K562 (cell line): ENCODE measurements around the gene LPIN1. TPM values are rescaled to one million over a fixed set of nuclear protein-coding genes. Genes with fewer than 3 reads are reported as not detected.

Experiments used
- CEBPG ChIP-seq, 3 experiments: fragments of 200-800 bp in 1 of 3; sonication (Bioruptor generic) in 1 of 3; sonication (generic) in 1 of 3; formaldehyde crosslinking in 1 of 3; IDR thresholded peaks in 2 of 3; conservative IDR thresholded peaks in 1 of 3; 2 replicates each; pipeline versions ENCODE4 v1.6.1 to v1.8.0; 2016 to 2022; ENCODE audit warnings: missing compliant biosample characterization in 2 of 3, missing genetic modification characterization in 2 of 3, mild to moderate bottlenecking in 1 of 3, missing genetic modification reagents in 1 of 3
- COPS2 ChIP-seq: fragments of 450-650 bp; conservative IDR thresholded peaks from 2 replicates; pipeline ENCODE4 v1.6.1; 2016; ENCODE audit warnings: mild to moderate bottlenecking, moderate library complexity
- EHMT2 ChIP-seq: fragments of 450-650 bp; IDR thresholded peaks from 2 replicates; pipeline ENCODE4 v1.6.1; 2018; ENCODE audit warnings: antibody characterized with exemption
- GABPB1 ChIP-seq: sonication (generic); formaldehyde crosslinking; IDR thresholded peaks from 2 replicates; pipeline ENCODE4 v1.8.0; 2022; ENCODE audit warnings: mild to moderate bottlenecking, missing genetic modification reagents
- MLLT1 ChIP-seq, 2 experiments: fragments of 450-650 bp; IDR thresholded peaks; 2 replicates each; pipeline ENCODE4 v1.6.1; 2016
- PHF20 ChIP-seq: fragments of 450-650 bp; IDR thresholded peaks from 2 replicates; pipeline ENCODE4 v1.6.1; 2018; ENCODE audit not compliant: partially characterized antibody
- PPARD ChIP-seq: fragments of 250-450 bp; sonication (Bioruptor Pico); IDR thresholded peaks from 2 replicates; pipeline ENCODE4 v1.8.0; 2022; ENCODE audit warnings: inconsistent platforms, mild to moderate bottlenecking, moderate library complexity
- SNIP1 ChIP-seq: fragments of 450-650 bp; IDR thresholded peaks from 2 replicates; pipeline ENCODE4 v1.7.1; 2017; ENCODE audit warnings: low read depth, mild to moderate bottlenecking
- STAG1 ChIP-seq: sonication (generic); formaldehyde crosslinking; IDR thresholded peaks from 2 replicates; pipeline ENCODE4 v1.5.0; 2020; ENCODE audit warnings: missing genetic modification reagents, borderline replicate concordance
- TCF15 ChIP-seq: fragments of 250-450 bp; sonication (Bioruptor Pico); IDR thresholded peaks from 2 replicates; pipeline ENCODE4 v1.8.0; 2022; ENCODE audit warnings: moderate library complexity, mild to moderate bottlenecking, inconsistent platforms
- THAP12 ChIP-seq: fragments of 250-450 bp; sonication (Bioruptor Pico); IDR thresholded peaks from 2 replicates; pipeline ENCODE4 v1.9.0; 2021; ENCODE audit warnings: mild to moderate bottlenecking, inconsistent platforms
- YY1 ChIP-seq, 3 experiments: IDR thresholded peaks; 2 replicates each; pipeline ENCODE4 v1.6.1; 2011; ENCODE audit warnings: low read length in 2 of 3, mild to moderate bottlenecking in 2 of 3, moderate library complexity in 2 of 3, borderline replicate concordance in 1 of 3, control low read depth in 1 of 3, low read depth in 1 of 3; ENCODE audit not compliant: insufficient read depth in 3 of 3, insufficient replicate concordance in 2 of 3, control insufficient read depth in 1 of 3, insufficient read length in 1 of 3; ENCODE audit errors: extremely low read depth in 1 of 3
- ZBTB34 ChIP-seq: fragments of 250-450 bp; sonication (Bioruptor Pico); IDR thresholded peaks from 2 replicates; pipeline ENCODE4 v1.8.0; 2021; ENCODE audit warnings: mild to moderate bottlenecking, moderate library complexity
- polyA plus RNA-seq, 8 experiments: library from polyadenylated mRNA; depleted of rRNA in 4 of 8; stranded (reverse) in 5 of 8; unstranded in 3 of 8; fragments of >200 nt; fragmentation: Nextera tagmentation in 2 of 8; fragmentation: Illumina TruSeq in 1 of 8; extraction: Ambion mirVana in 2 of 8; extraction: Trizol in 1 of 8; gene quantifications; 2 replicates each; pipeline versions ENCODE4 v1.2.1 to v1.2.3, GENCODE V29; 2011 to 2014; ENCODE audit warnings: inconsistent platforms in 1 of 8, missing spikeins in 1 of 8
- total RNA-seq, 7 experiments: library from RNA; depleted of rRNA in 6 of 7; stranded (reverse); fragments of >200 nt in 6 of 7; fragmentation: Illumina TruSeq in 2 of 7; extraction: Trizol in 2 of 7; gene quantifications; 2 replicates each; pipeline versions ENCODE4 v1.2.1 to v1.2.3, GENCODE V29; 2011 to 2021; ENCODE audit warnings: low replicate concordance in 1 of 7

The LPIN1 gene
- total and polyA plus RNA-seq, 9 of the 15 experiments (the other 6 are each of a cell fraction or from before 2014, with no cell fraction given), result 9.2 to 84.0 (median 27.8) TPM

GRCh38 chr2:11863513-11864328, 117.3 kb downstream of the LPIN1 start (continued):
- TF ChIP-seq ZBTB34 (CRISPR knock-in tag) (no peak), PHF20 (no peak), EHMT2 (no peak), GABPB1 (peak; percentile 67), CEBPG (CRISPR knock-in tag; IDR thresholded peaks at IDR 0.05) (peak; percentile 48), CEBPG (tag; conservative IDR thresholded peaks at IDR 0.05 in 1 of 2, IDR thresholded peaks at IDR 0.05 in 1 of 2) (peak; percentile 80 to 91), YY1 (IDR thresholded peaks at IDR 0.05; ENCODE audit: borderline replicate concordance in 1 of 3, control insufficient read depth in 1 of 3, extremely low read depth in 1 of 3, insufficient read depth in 3 of 3, insufficient read length in 1 of 3, insufficient replicate concordance in 2 of 3, low read depth in 1 of 3, low read length in 2 of 3) (peak in 1 of 3 experiments; percentile 35), PPARD (CRISPR knock-in tag) (no peak), SNIP1 (no peak), MLLT1 (IDR thresholded peaks at IDR 0.05) (peak in 1 of 2 experiments; percentile 68; a peak in 2 of 4 replicates), THAP12 (CRISPR knock-in tag) (no peak), STAG1 (CRISPR knock-in tag) (no peak; the same call in 1 of the 2 replicates), COPS2 (no peak), TCF15 (no peak)
